HepG2 (cell line): Measurements from ENCODE around the gene FITM1. TPM values are rescaled to one million over a fixed set of nuclear protein-coding genes. Genes with fewer than 3 reads are reported as not detected.

ENCODE experiments used
- BRD4 ChIP-seq: sonication (generic); formaldehyde crosslinking; IDR thresholded peaks from 2 replicates; pipeline ENCODE4 v1.4.0; 2020; ENCODE audit warnings: missing genetic modification reagents
- GATAD1 ChIP-seq: IDR thresholded peaks from 2 replicates; pipeline ENCODE4 v1.6.1; 2016; ENCODE audit warnings: missing genetic modification reagents, missing compliant biosample characterization
- GZF1 ChIP-seq: sonication (generic); formaldehyde crosslinking; IDR thresholded peaks from 2 replicates; pipeline ENCODE4 v1.5.1; 2020; ENCODE audit warnings: mild to moderate bottlenecking, missing genetic modification reagents
- IRX3 ChIP-seq: sonication (generic); formaldehyde crosslinking; IDR thresholded peaks from 2 replicates; pipeline ENCODE4 v1.8.1; 2023; ENCODE audit warnings: mild to moderate bottlenecking, low read depth, missing genetic modification reagents, borderline replicate concordance
- KLF13 ChIP-seq: sonication (generic); formaldehyde crosslinking; IDR thresholded peaks from 2 replicates; pipeline ENCODE4 v1.4.0; 2020; ENCODE audit warnings: mild to moderate bottlenecking, missing genetic modification reagents
- MAFG ChIP-seq: sonication (generic); formaldehyde crosslinking; IDR thresholded peaks from 2 replicates; pipeline ENCODE4 v1.5.1; 2020; ENCODE audit warnings: mild to moderate bottlenecking, missing genetic modification reagents
- MAZ ChIP-seq, 2 experiments: sonication (generic) in 1 of 2; formaldehyde crosslinking in 1 of 2; IDR thresholded peaks; 2 replicates each; pipeline versions ENCODE4 v1.5.0 to v1.6.1; 2012 to 2020; ENCODE audit warnings: low read depth in 2 of 2, mild to moderate bottlenecking in 2 of 2, borderline replicate concordance in 1 of 2, improper control_type of control experiment in 1 of 2, low read length in 1 of 2, missing genetic modification reagents in 1 of 2, moderate library complexity in 1 of 2
- NFE2L1 ChIP-seq: sonication (generic); formaldehyde crosslinking; IDR thresholded peaks from 2 replicates; pipeline ENCODE4 v1.4.0; 2020; ENCODE audit warnings: missing genetic modification reagents, mild to moderate bottlenecking, borderline replicate concordance
- POGK ChIP-seq: sonication (generic); formaldehyde crosslinking; conservative IDR thresholded peaks from 2 replicates; pipeline ENCODE4 v1.8.0; 2022; ENCODE audit warnings: mild to moderate bottlenecking, moderate library complexity, missing genetic modification reagents
- SIX1 ChIP-seq: sonication (generic); formaldehyde crosslinking; IDR thresholded peaks from 2 replicates; pipeline ENCODE4 v1.4.0; 2020; ENCODE audit warnings: missing genetic modification reagents, borderline replicate concordance
- SMAD9 ChIP-seq: sonication (generic); formaldehyde crosslinking; IDR thresholded peaks from 2 replicates; pipeline ENCODE4 v1.5.1; 2020; ENCODE audit warnings: mild to moderate bottlenecking, missing genetic modification reagents
- TAF15 ChIP-seq: fragments of 200-400 bp; formaldehyde crosslinking; IDR thresholded peaks from one replicate; pipeline ENCODE4 v1.6.1; 2018; ENCODE audit warnings: mild to moderate bottlenecking, low read depth, low read length; ENCODE audit not compliant: poor library complexity, severe bottlenecking
- ZC3H4 ChIP-seq: sonication (generic); formaldehyde crosslinking; IDR thresholded peaks from 2 replicates; pipeline ENCODE4 v1.4.0; 2020; ENCODE audit warnings: missing genetic modification reagents, borderline replicate concordance
- ZNF382 ChIP-seq: sonication (generic); formaldehyde crosslinking; IDR thresholded peaks from 2 replicates; pipeline ENCODE4 v1.5.0; 2020; ENCODE audit warnings: missing genetic modification reagents, mild to moderate bottlenecking, borderline replicate concordance
- polyA plus RNA-seq, 8 experiments: library from polyadenylated mRNA; depleted of rRNA in 3 of 8; stranded (reverse) in 7 of 8; unstranded in 1 of 8; fragments of >200 nt; fragmentation: Illumina TruSeq in 4 of 8; extraction: Trizol in 4 of 8; gene quantifications; 2 replicates each; pipeline versions ENCODE4 v1.2.1 to v1.2.3, GENCODE V29; 2011 to 2016; ENCODE audit warnings: low read depth in 4 of 8, missing spikeins in 1 of 8, mixed read lengths in 1 of 8; ENCODE audit not compliant: insufficient read depth in 1 of 8
- total RNA-seq, 5 experiments: library from RNA; depleted of rRNA; stranded (reverse); fragments of >200 nt; fragmentation: Illumina TruSeq; extraction: Trizol; gene quantifications; 2 replicates each; pipeline ENCODE4 v1.2.3, GENCODE V29; 2016; ENCODE audit warnings: low read depth in 1 of 5
- TF ChIP-seq, protein P1 (sequence below): sonication (generic); formaldehyde crosslinking; IDR thresholded peaks from 2 replicates; pipeline ENCODE4 v1.4.0; 2020; ENCODE audit warnings: missing genetic modification reagents, borderline replicate concordance
- TF ChIP-seq, protein P2 (sequence below): sonication (generic); formaldehyde crosslinking; IDR thresholded peaks from 2 replicates; pipeline ENCODE4; 2020; ENCODE audit warnings: missing genetic modification reagents, mild to moderate bottlenecking, borderline replicate concordance
- TF ChIP-seq, protein P3 (sequence below), 2 experiments: fragments of 450-650 bp in 1 of 2; sonication (generic) in 1 of 2; formaldehyde crosslinking; IDR thresholded peaks; 2 replicates each; pipeline versions ENCODE4 v1.5.0 to v1.8.0; 2020 to 2022; ENCODE audit warnings: mild to moderate bottlenecking in 1 of 2, missing genetic modification reagents in 1 of 2

FITM1 gene
- total and polyA plus RNA-seq, 2 of the 13 experiments (the other 11 are each of a cell fraction or from before 2014, with no cell fraction given), result 2.7 to 5.8 TPM

DNA sequence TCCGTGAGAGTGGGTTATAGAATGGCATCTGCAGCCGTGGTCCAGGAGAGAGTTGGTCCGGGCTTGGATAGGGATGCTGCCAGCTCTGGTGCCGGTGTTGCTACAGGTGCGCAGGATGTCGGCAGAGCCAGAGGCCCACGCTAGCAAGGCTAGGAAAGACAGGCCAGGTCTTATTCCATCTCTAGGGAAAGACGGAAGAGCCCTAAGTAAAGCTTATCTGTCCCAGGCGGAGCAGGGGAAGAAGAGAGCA lies 5.0 kb downstream of the FITM1 start (continued):
- TF ChIP-seq POGK (CRISPR knock-in tag), result no peak
- no peak for TF ChIP-seq MAZ (IDR thresholded peaks at IDR 0.05; ENCODE audit: borderline replicate concordance, low read depth, low read length)
- no peak for TF ChIP-seq MAZ (CRISPR knock-in tag; IDR thresholded peaks at IDR 0.05; ENCODE audit: low read depth)
- TF ChIP-seq ZNF382 (CRISPR knock-in tag), result no peak
- no peak for TF ChIP-seq TAF15
- 0 out of 2 replicates have a peak, but pooled peaks have one; percentile 34 for TF ChIP-seq BRD4
- peak; percentile 80; the same call in 1 of the 2 replicates for TF ChIP-seq ZC3H4
- 0 out of 2 replicates have a peak, but pooled peaks have one; percentile 7 for TF ChIP-seq IRX3 (CRISPR knock-in tag)
- no peak; the same call in 1 of the 2 replicates for TF ChIP-seq GATAD1 (CRISPR knock-in tag)
- TF ChIP-seq, protein P1, sequence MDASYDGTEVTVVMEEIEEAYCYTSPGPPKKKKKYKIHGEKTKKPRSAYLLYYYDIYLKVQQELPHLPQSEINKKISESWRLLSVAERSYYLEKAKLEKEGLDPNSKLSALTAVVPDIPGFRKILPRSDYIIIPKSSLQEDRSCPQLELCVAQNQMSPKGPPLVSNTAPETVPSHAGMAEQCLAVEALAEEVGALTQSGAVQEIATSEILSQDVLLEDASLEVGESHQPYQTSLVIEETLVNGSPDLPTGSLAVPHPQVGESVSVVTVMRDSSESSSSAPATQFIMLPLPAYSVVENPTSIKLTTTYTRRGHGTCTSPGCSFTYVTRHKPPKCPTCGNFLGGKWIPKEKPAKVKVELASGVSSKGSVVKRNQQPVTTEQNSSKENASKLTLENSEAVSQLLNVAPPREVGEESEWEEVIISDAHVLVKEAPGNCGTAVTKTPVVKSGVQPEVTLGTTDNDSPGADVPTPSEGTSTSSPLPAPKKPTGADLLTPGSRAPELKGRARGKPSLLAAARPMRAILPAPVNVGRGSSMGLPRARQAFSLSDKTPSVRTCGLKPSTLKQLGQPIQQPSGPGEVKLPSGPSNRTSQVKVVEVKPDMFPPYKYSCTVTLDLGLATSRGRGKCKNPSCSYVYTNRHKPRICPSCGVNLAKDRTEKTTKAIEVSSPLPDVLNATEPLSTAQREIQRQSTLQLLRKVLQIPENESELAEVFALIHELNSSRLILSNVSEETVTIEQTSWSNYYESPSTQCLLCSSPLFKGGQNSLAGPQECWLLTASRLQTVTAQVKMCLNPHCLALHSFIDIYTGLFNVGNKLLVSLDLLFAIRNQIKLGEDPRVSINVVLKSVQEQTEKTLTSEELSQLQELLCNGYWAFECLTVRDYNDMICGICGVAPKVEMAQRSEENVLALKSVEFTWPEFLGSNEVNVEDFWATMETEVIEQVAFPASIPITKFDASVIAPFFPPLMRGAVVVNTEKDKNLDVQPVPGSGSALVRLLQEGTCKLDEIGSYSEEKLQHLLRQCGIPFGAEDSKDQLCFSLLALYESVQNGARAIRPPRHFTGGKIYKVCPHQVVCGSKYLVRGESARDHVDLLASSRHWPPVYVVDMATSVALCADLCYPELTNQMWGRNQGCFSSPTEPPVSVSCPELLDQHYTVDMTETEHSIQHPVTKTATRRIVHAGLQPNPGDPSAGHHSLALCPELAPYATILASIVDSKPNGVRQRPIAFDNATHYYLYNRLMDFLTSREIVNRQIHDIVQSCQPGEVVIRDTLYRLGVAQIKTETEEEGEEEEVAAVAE (CRISPR knock-in tag), result no peak
- TF ChIP-seq SIX1 (CRISPR knock-in tag), result 0 out of 2 replicates have a peak, but pooled peaks have one; percentile 1
- peak; percentile 59; the same call in 1 of the 2 replicates for TF ChIP-seq GZF1
- TF ChIP-seq SMAD9 (CRISPR knock-in tag), result peak; percentile 88; the same call in 1 of the 2 replicates
- peak; percentile 84; the same call in 1 of the 2 replicates for TF ChIP-seq NFE2L1 (CRISPR knock-in tag)
- TF ChIP-seq, protein P2, sequence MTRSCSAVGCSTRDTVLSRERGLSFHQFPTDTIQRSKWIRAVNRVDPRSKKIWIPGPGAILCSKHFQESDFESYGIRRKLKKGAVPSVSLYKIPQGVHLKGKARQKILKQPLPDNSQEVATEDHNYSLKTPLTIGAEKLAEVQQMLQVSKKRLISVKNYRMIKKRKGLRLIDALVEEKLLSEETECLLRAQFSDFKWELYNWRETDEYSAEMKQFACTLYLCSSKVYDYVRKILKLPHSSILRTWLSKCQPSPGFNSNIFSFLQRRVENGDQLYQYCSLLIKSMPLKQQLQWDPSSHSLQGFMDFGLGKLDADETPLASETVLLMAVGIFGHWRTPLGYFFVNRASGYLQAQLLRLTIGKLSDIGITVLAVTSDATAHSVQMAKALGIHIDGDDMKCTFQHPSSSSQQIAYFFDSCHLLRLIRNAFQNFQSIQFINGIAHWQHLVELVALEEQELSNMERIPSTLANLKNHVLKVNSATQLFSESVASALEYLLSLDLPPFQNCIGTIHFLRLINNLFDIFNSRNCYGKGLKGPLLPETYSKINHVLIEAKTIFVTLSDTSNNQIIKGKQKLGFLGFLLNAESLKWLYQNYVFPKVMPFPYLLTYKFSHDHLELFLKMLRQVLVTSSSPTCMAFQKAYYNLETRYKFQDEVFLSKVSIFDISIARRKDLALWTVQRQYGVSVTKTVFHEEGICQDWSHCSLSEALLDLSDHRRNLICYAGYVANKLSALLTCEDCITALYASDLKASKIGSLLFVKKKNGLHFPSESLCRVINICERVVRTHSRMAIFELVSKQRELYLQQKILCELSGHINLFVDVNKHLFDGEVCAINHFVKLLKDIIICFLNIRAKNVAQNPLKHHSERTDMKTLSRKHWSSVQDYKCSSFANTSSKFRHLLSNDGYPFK (CRISPR knock-in tag), result peak; percentile 89
- no peak for TF ChIP-seq MAFG
- TF ChIP-seq KLF13, result peak; percentile 97
- TF ChIP-seq, protein P3, sequence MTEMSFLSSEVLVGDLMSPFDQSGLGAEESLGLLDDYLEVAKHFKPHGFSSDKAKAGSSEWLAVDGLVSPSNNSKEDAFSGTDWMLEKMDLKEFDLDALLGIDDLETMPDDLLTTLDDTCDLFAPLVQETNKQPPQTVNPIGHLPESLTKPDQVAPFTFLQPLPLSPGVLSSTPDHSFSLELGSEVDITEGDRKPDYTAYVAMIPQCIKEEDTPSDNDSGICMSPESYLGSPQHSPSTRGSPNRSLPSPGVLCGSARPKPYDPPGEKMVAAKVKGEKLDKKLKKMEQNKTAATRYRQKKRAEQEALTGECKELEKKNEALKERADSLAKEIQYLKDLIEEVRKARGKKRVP (CRISPR knock-in tag; IDR thresholded peaks at IDR 0.05), result no peak
